ENCODE results near the gene RGL1. TPM values are rescaled to one million over a fixed set of nuclear protein-coding genes. Genes with fewer than 3 reads are reported as not detected.

Gene RGL1
- total RNA-seq, 1 experiment from 2014 or later, result 74.0 TPM

DNA sequence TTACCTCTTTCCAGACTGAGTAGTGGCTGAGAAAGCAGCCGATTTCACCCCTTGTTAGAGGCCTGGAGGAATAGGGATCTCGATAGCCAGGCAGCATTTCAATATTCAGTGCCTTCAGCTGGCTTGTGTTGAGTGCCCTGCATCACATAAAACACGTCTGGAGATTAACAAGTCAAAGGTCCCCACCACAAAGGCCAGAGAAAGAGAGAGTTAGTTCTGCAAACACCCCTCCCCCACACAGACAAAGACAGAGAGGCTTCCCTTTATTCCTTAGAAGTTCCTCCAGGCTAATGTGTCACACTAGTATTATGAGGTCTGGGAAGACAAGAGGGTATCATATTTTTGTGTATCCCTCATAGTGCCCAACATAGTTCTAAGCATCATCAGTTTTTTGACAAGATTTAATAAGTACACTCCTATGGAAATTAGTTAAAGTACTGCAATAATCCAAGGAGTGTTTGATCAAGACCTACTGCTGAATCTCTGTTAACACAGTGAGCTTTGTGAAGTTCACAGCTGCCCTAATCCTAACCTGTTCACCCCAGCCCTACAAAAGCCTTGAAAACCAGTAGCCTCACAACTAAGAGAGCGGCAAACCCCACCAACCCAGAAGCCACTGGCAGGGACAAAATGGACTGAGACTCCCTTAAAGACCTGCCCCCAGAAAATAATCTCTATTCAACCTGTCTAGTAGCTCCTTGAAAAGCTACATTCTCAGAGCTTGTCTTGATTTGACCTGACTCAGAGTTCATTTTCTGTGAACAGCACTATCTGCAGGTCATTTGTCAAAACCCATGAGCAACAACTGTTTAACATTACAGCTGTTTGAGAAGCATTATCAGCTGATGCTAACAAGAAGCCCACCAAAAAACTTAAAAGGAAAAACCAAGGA, 140.8 kb downstream of the RGL1 start:
- CTCF ChIA-PET, result no interaction called here
- TF ChIP-seq, protein P1, sequence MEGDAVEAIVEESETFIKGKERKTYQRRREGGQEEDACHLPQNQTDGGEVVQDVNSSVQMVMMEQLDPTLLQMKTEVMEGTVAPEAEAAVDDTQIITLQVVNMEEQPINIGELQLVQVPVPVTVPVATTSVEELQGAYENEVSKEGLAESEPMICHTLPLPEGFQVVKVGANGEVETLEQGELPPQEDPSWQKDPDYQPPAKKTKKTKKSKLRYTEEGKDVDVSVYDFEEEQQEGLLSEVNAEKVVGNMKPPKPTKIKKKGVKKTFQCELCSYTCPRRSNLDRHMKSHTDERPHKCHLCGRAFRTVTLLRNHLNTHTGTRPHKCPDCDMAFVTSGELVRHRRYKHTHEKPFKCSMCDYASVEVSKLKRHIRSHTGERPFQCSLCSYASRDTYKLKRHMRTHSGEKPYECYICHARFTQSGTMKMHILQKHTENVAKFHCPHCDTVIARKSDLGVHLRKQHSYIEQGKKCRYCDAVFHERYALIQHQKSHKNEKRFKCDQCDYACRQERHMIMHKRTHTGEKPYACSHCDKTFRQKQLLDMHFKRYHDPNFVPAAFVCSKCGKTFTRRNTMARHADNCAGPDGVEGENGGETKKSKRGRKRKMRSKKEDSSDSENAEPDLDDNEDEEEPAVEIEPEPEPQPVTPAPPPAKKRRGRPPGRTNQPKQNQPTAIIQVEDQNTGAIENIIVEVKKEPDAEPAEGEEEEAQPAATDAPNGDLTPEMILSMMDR (conservative IDR thresholded peaks at IDR 0.05; ENCODE audit: low read depth, low read length), result no peak
- no peak for TF ChIP-seq EZH2 (IDR thresholded peaks at IDR 0.05; ENCODE audit: borderline replicate concordance, low read depth, low read length, poor library complexity, severe bottlenecking)
- DNase-seq (ENCODE audit: low spot score), result no peak

DNA sequence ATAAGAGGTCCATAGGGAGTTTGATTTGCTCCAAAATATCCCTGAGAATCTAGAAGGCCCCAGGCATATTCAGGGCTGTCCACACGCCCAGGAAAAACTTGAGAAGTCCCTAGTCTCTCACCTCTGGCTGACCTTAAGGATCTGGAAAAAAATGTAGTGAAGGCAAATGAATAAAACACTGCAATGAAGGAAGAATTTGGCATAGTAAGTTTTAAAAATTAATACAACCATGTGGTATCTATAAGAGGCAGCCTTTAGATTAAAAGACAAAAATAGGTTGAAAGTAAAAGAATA, 141.3 kb downstream of the RGL1 start:
- BruUV-seq (replicated peaks), result no TSS peak
- ChIA-PET CTCF (no interaction called here), POLR2A (ENCODE audit: low non-redundant PET) (no interaction called here)
- DNase-seq (ENCODE audit: low spot score), result no peak
- peaks cover 22% of the 10 kb centered on the region for H3K36me3 ChIP-seq (ENCODE audit: insufficient read depth, low read length, poor library complexity, severe bottlenecking)
- no peak for TF ChIP-seq EZH2 (IDR thresholded peaks at IDR 0.05; ENCODE audit: borderline replicate concordance, low read depth, low read length, poor library complexity, severe bottlenecking)
- TF ChIP-seq, protein P1 (conservative IDR thresholded peaks at IDR 0.05; ENCODE audit: low read depth, low read length), result no peak
- H3K4me1 ChIP-seq (ENCODE audit: insufficient read depth, low read length, poor library complexity, severe bottlenecking), result peaks cover 22% of the 10 kb centered on the region
- H3K27me3 ChIP-seq (replicated peaks; ENCODE audit: insufficient read depth, low read depth, low read length, poor library complexity), result no peaks in the 10 kb centered on the region
- intact Hi-C loops (cut with micrococcal nuclease; ENCODE audit: unreplicated experiment), result no loop called here
- H3K27ac ChIP-seq (ENCODE audit: low read depth, low read length, poor library complexity, severe bottlenecking), result no peak overlapping the region
- no peaks in the 10 kb centered on the region for H3K9me3 ChIP-seq (ENCODE audit: low read depth, low read length, poor library complexity, severe bottlenecking)
- no peak overlapping the region for H3K4me3 ChIP-seq (ENCODE audit: low read depth, low read length, poor library complexity, severe bottlenecking)

More for the DNA sequence above, 140.8 kb downstream of the RGL1 start:
- H3K27ac ChIP-seq (ENCODE audit: low read depth, low read length, poor library complexity, severe bottlenecking), result no peak overlapping the region
- no peaks in the 10 kb centered on the region for H3K27me3 ChIP-seq (replicated peaks; ENCODE audit: insufficient read depth, low read depth, low read length, poor library complexity)
- H3K36me3 ChIP-seq (ENCODE audit: insufficient read depth, low read length, poor library complexity, severe bottlenecking), result peaks cover 22% of the 10 kb centered on the region
- H3K9me3 ChIP-seq (ENCODE audit: low read depth, low read length, poor library complexity, severe bottlenecking), result no peaks in the 10 kb centered on the region
- no peak overlapping the region for H3K4me3 ChIP-seq (ENCODE audit: low read depth, low read length, poor library complexity, severe bottlenecking)
- peaks cover 22% of the 10 kb centered on the region for H3K4me1 ChIP-seq (ENCODE audit: insufficient read depth, low read length, poor library complexity, severe bottlenecking)
- intact Hi-C loops (cut with micrococcal nuclease; ENCODE audit: unreplicated experiment), result no loop called here
- BruUV-seq (replicated peaks), result no TSS peak
- POLR2A ChIA-PET (ENCODE audit: low non-redundant PET), result no interaction called here

GRCh38 chr1:183947988-183948387, 143.1 kb downstream of the RGL1 start:
- intact Hi-C loops (cut with micrococcal nuclease; ENCODE audit: unreplicated experiment), result no loop called here
- Histone ChIP-seq H3K36me3 (ENCODE audit: insufficient read depth, low read length, poor library complexity, severe bottlenecking) (peaks cover 22% of the 10 kb centered on the region), H3K9me3 (ENCODE audit: low read depth, low read length, poor library complexity, severe bottlenecking) (no peaks in the 10 kb centered on the region), H3K4me3 (ENCODE audit: low read depth, low read length, poor library complexity, severe bottlenecking) (no peak overlapping the region), H3K4me1 (ENCODE audit: insufficient read depth, low read length, poor library complexity, severe bottlenecking) (peaks cover 8% of the 10 kb centered on the region), H3K27me3 (replicated peaks; ENCODE audit: insufficient read depth, low read depth, low read length, poor library complexity) (no peaks in the 10 kb centered on the region), H3K27ac (ENCODE audit: low read depth, low read length, poor library complexity, severe bottlenecking) (no peak overlapping the region)
- ChIA-PET CTCF (no interaction called here), POLR2A (ENCODE audit: low non-redundant PET) (no interaction called here)
- TF ChIP-seq, protein P1 (conservative IDR thresholded peaks at IDR 0.05; ENCODE audit: low read depth, low read length), result no peak
- no peak for TF ChIP-seq EZH2 (IDR thresholded peaks at IDR 0.05; ENCODE audit: borderline replicate concordance, low read depth, low read length, poor library complexity, severe bottlenecking)
- BruUV-seq (replicated peaks), result no TSS peak
- DNase-seq (ENCODE audit: low spot score), result no peak

All from A673 (cell line).